G401.6 (cell line): Measurements from ENCODE around the gene RASSF1.
"Not testable (repeated sequence)": the region's sequence is repeated elsewhere in the genome, so short reads cannot be mapped to it uniquely, and the experiment has no call there.

Experiments used
- FAIRE-seq: peaks from 2 replicates; lab custom pipeline; 2012; peaks lifted over from hg19 to GRCh38; lab: Jason Lieb, UNC

The RASSF1 gene

GRCh38 chr3:50284121-50284520 is 56.5 kb downstream of the RASSF1 start:
- not testable (repeated sequence) for FAIRE-seq
